ENCODE results near the gene MTUS2.
"Not testable (repeated sequence)": the region's sequence is repeated elsewhere in the genome, so short reads cannot be mapped to it uniquely, and the experiment has no call there.

Gene MTUS2

DNA sequence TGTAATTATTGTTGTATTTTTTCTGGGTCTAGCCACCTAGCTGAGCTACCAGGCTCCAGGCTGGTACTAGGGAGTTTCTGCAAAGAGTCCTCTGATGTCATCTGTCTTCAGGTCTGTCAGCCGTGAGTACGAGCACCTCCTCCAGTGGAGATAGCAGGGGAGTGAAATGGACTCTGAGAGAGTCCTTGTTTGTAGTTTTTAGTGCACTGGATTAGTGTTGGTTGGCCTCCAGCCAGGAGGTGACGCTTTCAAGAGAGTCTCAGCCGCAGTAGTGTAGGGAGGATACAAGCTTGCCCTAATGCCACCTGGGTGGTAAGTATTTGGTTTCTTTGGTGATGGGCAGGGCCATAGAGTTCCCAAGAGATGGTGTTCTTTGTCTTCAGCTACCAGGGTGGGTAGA is 390.5 kb downstream of the MTUS2 start:
- H3K36me3 Mint-ChIP-seq (ENCODE audit: low read depth), result no peaks in the 10 kb centered on the region
- H3K27ac Mint-ChIP-seq, result no peak overlapping the region
- H3K27me3 Mint-ChIP-seq (ENCODE audit: low read depth, poor library complexity), result no peaks in the 10 kb centered on the region
- DNase-seq, result no peak
- H3K4me3 Mint-ChIP-seq, result no peak overlapping the region
- H3K9me3 Mint-ChIP-seq, result peaks cover 72% of the 10 kb centered on the region
- H3K4me1 Mint-ChIP-seq, result no peaks in the 10 kb centered on the region
- no peak for TF ChIP-seq CTCF (IDR thresholded peaks at IDR 0.05)

DNA sequence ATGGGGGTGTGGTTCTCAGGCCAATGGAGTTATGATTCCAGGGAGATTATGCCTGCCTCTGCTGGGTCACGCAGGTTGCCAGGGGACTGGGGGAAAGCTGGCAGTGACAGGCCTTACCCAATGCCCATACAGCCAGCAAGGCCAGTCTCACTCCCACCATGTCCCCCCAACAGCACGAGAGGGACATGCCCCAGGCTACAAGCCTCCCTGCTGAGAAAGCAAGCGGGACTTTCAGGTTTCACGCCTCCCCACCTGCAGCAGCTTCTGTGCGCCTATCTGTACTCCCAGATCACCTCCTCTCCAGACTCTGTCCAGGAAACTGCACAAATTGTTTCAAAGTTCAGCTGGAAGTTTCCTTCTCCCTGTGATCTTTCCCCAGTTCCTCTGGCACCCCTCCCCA is 391.0 kb downstream of the MTUS2 start:
- not testable (repeated sequence) for H3K27ac Mint-ChIP-seq; H3K36me3 Mint-ChIP-seq (ENCODE audit: low read depth); H3K27me3 Mint-ChIP-seq (ENCODE audit: low read depth, poor library complexity); H3K4me1 Mint-ChIP-seq; H3K4me3 Mint-ChIP-seq; DNase-seq
- H3K9me3 Mint-ChIP-seq, result peaks cover 72% of the 10 kb centered on the region

DNA sequence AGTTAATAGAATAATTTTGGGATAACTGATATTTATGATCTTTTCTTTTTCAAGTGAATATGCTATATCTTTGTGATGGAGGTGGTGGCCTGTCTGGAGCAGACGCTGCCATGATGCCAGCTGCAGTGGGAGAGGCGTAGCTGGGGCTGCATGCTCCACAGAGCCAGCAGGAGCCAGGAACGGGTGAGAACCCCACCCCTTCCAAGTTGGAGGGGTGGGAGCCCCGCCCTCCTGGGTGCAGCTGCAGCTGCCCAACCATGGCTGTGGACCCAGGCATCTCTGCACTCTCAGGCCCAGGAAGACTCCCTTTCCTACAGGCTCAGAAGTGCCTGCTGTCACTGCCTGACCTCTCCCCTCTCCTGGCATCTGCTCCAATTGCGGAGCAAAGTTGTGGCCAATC is 402.3 kb downstream of the MTUS2 start:
- H3K9me3 Mint-ChIP-seq, result peaks cover 46% of the 10 kb centered on the region
- H3K4me3 Mint-ChIP-seq, result no peak overlapping the region
- H3K36me3 Mint-ChIP-seq (ENCODE audit: low read depth), result no peaks in the 10 kb centered on the region
- no peaks in the 10 kb centered on the region for H3K4me1 Mint-ChIP-seq
- TF ChIP-seq CTCF (IDR thresholded peaks at IDR 0.05), result no peak
- peaks cover 5% of the 10 kb centered on the region for H3K27me3 Mint-ChIP-seq (ENCODE audit: low read depth, poor library complexity)
- DNase-seq, result no peak
- no peak overlapping the region for H3K27ac Mint-ChIP-seq

- Mint-ChIP-seq H3K9me3 (peaks cover 34% of the 10 kb centered on the region), H3K4me3 (no peak overlapping the region), H3K27me3 (ENCODE audit: low read depth, poor library complexity) (peaks cover 5% of the 10 kb centered on the region), H3K27ac (no peak overlapping the region), H3K4me1 (no peaks in the 10 kb centered on the region), H3K36me3 (ENCODE audit: low read depth) (no peaks in the 10 kb centered on the region)
- DNase-seq, result no peak
- no peak for TF ChIP-seq CTCF (IDR thresholded peaks at IDR 0.05)
Measured at GRCh38 chr13:29224206-29224605, 404.1 kb downstream of the MTUS2 start.

GRCh38 chr13:29227576-29227975 is 407.4 kb downstream of the MTUS2 start:
- Mint-ChIP-seq H3K9me3 (peaks cover 14% of the 10 kb centered on the region), H3K27me3 (ENCODE audit: low read depth, poor library complexity) (peaks cover 3% of the 10 kb centered on the region), H3K27ac (no peak overlapping the region), H3K4me3 (no peak overlapping the region), H3K36me3 (ENCODE audit: low read depth) (no peaks in the 10 kb centered on the region), H3K4me1 (no peaks in the 10 kb centered on the region)
- TF ChIP-seq CTCF (IDR thresholded peaks at IDR 0.05), result no peak
- no peak for DNase-seq

DNA sequence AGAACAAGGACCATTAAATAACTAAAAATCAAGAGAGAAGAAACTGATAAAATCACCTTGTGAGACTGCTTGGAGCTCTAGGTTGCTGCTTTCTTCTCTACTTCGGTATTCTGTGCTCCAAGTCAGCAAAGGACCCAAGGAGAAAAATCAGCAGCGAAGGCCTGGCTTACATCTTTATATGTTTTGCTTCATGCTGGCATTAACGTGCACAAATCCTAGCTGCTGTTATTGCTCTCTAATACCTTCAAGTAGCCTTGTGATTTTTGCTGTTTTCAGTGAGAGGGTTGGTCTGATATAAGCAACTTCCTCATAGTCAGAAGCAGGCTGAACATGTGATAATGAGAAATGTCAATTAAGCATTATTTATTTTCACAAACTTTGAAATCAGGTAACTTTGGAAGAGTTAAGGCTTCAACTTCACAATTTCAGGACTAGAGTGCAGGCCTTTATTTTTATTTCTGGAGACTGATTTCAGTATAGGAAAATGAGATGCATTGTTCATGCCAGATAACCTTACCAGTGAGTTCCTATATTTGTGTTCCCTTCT is 410.2 kb downstream of the MTUS2 start:
- TF ChIP-seq CTCF (IDR thresholded peaks at IDR 0.05), result no peak

More for the DNA sequence above, 410.2 kb downstream of the MTUS2 start:
- H3K9me3 Mint-ChIP-seq, result peaks cover 5% of the 10 kb centered on the region
- no peak overlapping the region for H3K27ac Mint-ChIP-seq
- no peak for DNase-seq
- H3K27me3 Mint-ChIP-seq (ENCODE audit: low read depth, poor library complexity), result peaks cover 3% of the 10 kb centered on the region
- no peak overlapping the region for H3K4me3 Mint-ChIP-seq
- H3K4me1 Mint-ChIP-seq, result no peaks in the 10 kb centered on the region
- H3K36me3 Mint-ChIP-seq (ENCODE audit: low read depth), result no peaks in the 10 kb centered on the region
